SK-N-SH treated with all-trans-retinoic acid at 6 μM for 48 hours (cell line): ENCODE measurements around the gene FAM111B.
"Not testable (repeated sequence)": the region's sequence is repeated elsewhere in the genome, so short reads cannot be mapped to it uniquely, and the experiment has no call there.

Experiments used
- ATAC-seq: fragments of 200-7000 bp; cut with Tn5 transposase; 3 replicates; pipeline ENCODE4 v1.9.1; 2020; ENCODE audit warnings: mild to moderate bottlenecking, moderate library complexity
- BACH2 ChIP-seq: fragments of 250-450 bp; sonication (Bioruptor Pico); IDR thresholded peaks from 2 replicates; pipeline ENCODE4 v1.9.0; 2021; ENCODE audit warnings: mild to moderate bottlenecking, borderline replicate concordance
- CSDC2 ChIP-seq: fragments of 250-450 bp; sonication (Bioruptor Pico); IDR thresholded peaks from 2 replicates; pipeline ENCODE4 v1.5.0; 2020; ENCODE audit warnings: mild to moderate bottlenecking, moderate library complexity
- CSRNP3 ChIP-seq: fragments of 250-450 bp; sonication (Bioruptor Pico); IDR thresholded peaks from 2 replicates; pipeline ENCODE4 v1.5.1; 2021; ENCODE audit warnings: mild to moderate bottlenecking, moderate library complexity
- GLIS3 ChIP-seq: fragments of 250-450 bp; sonication (Bioruptor Pico); IDR thresholded peaks from 2 replicates; pipeline ENCODE4 v1.5.0; 2020; ENCODE audit warnings: mild to moderate bottlenecking, moderate library complexity
- ISL1 ChIP-seq: fragments of 250-450 bp; sonication (Bioruptor Pico); IDR thresholded peaks from 2 replicates; pipeline ENCODE4 v2.1.2; 2022; ENCODE audit warnings: mild to moderate bottlenecking, moderate library complexity
- PATZ1 ChIP-seq: fragments of 250-450 bp; sonication (Bioruptor Pico); IDR thresholded peaks from 2 replicates; pipeline ENCODE4 v1.8.0; 2020; ENCODE audit warnings: mild to moderate bottlenecking, moderate library complexity, borderline replicate concordance
- POU6F1 ChIP-seq: fragments of 250-450 bp; sonication (Bioruptor Pico); IDR thresholded peaks from 2 replicates; pipeline ENCODE4 v1.8.0; 2021; ENCODE audit warnings: low read depth, mild to moderate bottlenecking, moderate library complexity, borderline replicate concordance
- TCF4 ChIP-seq: fragments of 250-450 bp; sonication (Bioruptor Pico); IDR thresholded peaks from 2 replicates; pipeline ENCODE4 v1.8.0; 2021; ENCODE audit warnings: mild to moderate bottlenecking, moderate library complexity, borderline replicate concordance
- TOX ChIP-seq: fragments of 250-450 bp; sonication (Bioruptor Pico); IDR thresholded peaks from 2 replicates; pipeline ENCODE4 v1.8.0; 2021; ENCODE audit warnings: mild to moderate bottlenecking, moderate library complexity, borderline replicate concordance
- TSHZ2 ChIP-seq: fragments of 250-450 bp; sonication (Bioruptor Pico); IDR thresholded peaks from 2 replicates; pipeline ENCODE4 v1.5.0; 2020; ENCODE audit warnings: mild to moderate bottlenecking, moderate library complexity
- ZFP30 ChIP-seq: fragments of 450-650 bp; formaldehyde crosslinking; IDR thresholded peaks from 2 replicates; pipeline ENCODE4 v1.5.0; 2022; ENCODE audit warnings: mild to moderate bottlenecking, moderate library complexity
- ZNF565 ChIP-seq: fragments of 450-650 bp; formaldehyde crosslinking; conservative IDR thresholded peaks from 2 replicates; pipeline ENCODE4 v1.5.0; 2020; ENCODE audit warnings: low read depth, mild to moderate bottlenecking, moderate library complexity

FAM111B gene

GRCh38 chr11:59079086-59079485 is 28.0 kb upstream of the FAM111B start:
- no peak for ATAC-seq
- TF ChIP-seq CSRNP3 (no peak), ZFP30 (CRISPR knock-in tag) (no peak), TOX (CRISPR knock-in tag) (no peak)
- TF ChIP-seq, all 23 proteins: peak for 0

- ATAC-seq: not testable (repeated sequence)
These were observed 26.6 kb upstream of the FAM111B start for GRCh38 chr11:59080421-59080820.

GRCh38 chr11:59081430-59082020 is 25.5 kb upstream of the FAM111B start:
- ATAC-seq: not testable (repeated sequence)

- ATAC-seq: not testable (repeated sequence)
These were observed 21.0 kb upstream of the FAM111B start, which contains the start of gene GLYATL1B for GRCh38 chr11:59086007-59086406. TSS of gene GLYATL1B (plus strand) at chr11:59086307. CDS start at chr11:59086307, 0 bp downstream.

GRCh38 chr11:59088162-59088561 is 18.9 kb upstream of the FAM111B start:
- ATAC-seq: no peak
- TF ChIP-seq ZFP30 (CRISPR knock-in tag) (no peak), TSHZ2 (CRISPR knock-in tag) (no peak), BACH2 (no peak), PATZ1 (CRISPR knock-in tag) (no peak), ISL1 (no peak), CSDC2 (CRISPR knock-in tag) (no peak), ZNF565 (CRISPR knock-in tag) (no peak), GLIS3 (no peak), TCF4 (CRISPR knock-in tag) (no peak)

- ATAC-seq: not testable (repeated sequence)
These were observed 13.5 kb upstream of the FAM111B start for GRCh38 chr11:59093576-59093975.

GRCh38 chr11:59095225-59095624 is 11.8 kb upstream of the FAM111B start:
- not testable (repeated sequence) for ATAC-seq

- ATAC-seq: not testable (repeated sequence)
These were observed 11.0 kb upstream of the FAM111B start for GRCh38 chr11:59095972-59096575.

- ATAC-seq: peak; percentile 92
- TF ChIP-seq ISL1 (no peak), POU6F1 (CRISPR knock-in tag) (no peak), PATZ1 (CRISPR knock-in tag) (no peak)
These were observed 9.8 kb upstream of the FAM111B start for GRCh38 chr11:59097113-59097708.

- not testable (repeated sequence) for ATAC-seq
These were observed 9.1 kb upstream of the FAM111B start for GRCh38 chr11:59097938-59098337.
